Stimulated activated naive CD8-positive, alpha-beta T cell treated with anti-CD3 and anti-CD28 coated beads, Interleukin-15, Interleukin-2, amounts not matched to agents 100 ng/mL and 50 ng/mL, for 24 hours (primary cell): ENCODE results near the gene PERM1.
"Not testable (repeated sequence)": the region's sequence is repeated elsewhere in the genome, so short reads cannot be mapped to it uniquely, and the experiment has no call there.

Source experiments
- H3K27ac Mint-ChIP-seq: one replicate; pipeline ENCODE4 v1.8.0; 2021; ENCODE audit warnings: mild to moderate bottlenecking, mixed read lengths
- H3K27me3 Mint-ChIP-seq: one replicate; pipeline ENCODE4 v1.8.0; 2021; ENCODE audit warnings: mixed read lengths
- H3K36me3 Mint-ChIP-seq: one replicate; pipeline ENCODE4 v1.8.0; 2021; ENCODE audit warnings: low read depth, mixed read lengths
- H3K4me1 Mint-ChIP-seq: one replicate; pipeline ENCODE4 v1.8.0; 2021; ENCODE audit warnings: low read depth, mixed read lengths
- H3K4me3 Mint-ChIP-seq: one replicate; pipeline ENCODE4 v1.8.0; 2021; ENCODE audit warnings: mild to moderate bottlenecking, mixed read lengths
- H3K9me3 Mint-ChIP-seq: one replicate; pipeline ENCODE4 v1.8.0; 2021; ENCODE audit warnings: mixed read lengths

PERM1 gene

DNA sequence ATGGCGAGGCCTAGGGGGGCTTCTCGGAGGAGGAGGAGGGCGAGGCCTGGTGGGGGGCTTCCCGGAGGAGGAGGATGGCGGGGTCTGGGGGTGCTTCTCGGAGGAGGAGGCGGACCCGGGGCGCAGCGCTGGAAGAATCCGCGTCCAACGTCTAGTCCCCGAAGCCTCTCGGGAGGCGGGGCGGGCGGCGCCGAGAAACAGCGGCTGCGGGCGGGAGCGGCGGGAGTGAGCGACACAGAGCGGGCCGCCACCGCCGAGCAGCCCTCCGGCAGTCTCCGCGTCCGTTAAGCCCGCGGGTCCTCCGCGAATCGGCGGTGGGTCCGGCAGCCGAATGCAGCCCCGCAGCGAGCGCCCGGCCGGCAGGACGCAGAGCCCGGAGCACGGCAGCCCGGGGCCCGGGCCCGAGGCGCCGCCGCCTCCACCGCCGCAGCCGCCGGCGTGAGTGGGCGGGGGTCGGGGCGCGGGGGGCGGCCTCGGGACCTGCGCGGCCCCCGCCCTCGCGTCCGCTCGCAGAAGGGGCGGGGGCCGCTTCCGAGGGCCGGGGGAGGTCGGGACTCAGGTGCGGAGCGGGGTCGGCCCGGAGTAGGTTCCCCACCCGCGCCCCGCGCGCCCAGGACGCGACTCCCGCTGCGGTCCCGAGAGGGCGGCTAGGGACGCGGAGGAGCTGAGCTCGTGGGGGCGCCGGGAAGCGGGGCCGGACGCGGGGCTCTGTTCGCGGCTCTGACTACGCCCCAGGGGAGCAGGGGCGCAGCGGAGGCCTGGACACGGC is 21.3 kb downstream of the PERM1 start, which contains the start of gene KLHL17:
Gene KLHL17 (plus strand): TSS at position 222 of the 769 bp plus-strand sequence. CDS start 110 bp downstream, at position 332.
- Mint-ChIP-seq H3K36me3 (peaks cover 18% of the 10 kb centered on the region), H3K4me3 (peak within 1 kb of the TSS; percentile 96)

DNA sequence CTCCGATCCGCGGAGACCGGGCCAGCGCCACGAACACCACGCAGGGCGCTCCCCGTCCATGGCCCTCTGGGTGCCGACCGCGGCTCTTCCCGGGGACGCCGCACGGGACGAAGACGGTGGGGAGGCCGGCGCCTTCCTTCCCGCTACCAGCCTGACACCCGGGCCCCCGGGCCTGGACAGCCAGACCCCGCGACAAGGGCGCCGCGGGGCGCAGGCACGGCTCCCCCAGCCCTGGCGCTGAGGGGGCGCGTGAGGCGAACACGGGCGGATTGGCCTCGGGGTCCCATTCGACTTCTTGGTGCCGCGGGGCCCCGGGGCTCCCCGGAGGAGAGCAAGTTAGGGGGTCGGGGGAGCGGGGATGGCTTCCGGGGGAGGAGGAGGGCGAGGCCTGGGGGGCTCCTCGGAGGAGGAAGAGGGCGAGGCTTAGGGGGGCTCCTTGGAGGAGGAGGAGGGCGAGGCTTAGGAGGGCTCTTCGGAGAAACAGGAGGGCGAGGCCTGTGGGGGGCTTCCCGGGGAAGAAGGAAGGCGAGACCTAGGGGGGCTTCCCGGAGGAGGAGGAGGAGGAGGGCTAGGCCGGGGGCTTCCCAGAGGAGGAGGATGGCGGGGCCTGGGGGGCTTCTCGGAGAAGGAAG is 22.0 kb downstream of the PERM1 start:
- Mint-ChIP-seq H3K4me1 (peaks cover 24% of the 10 kb centered on the region), H3K27ac (no peak overlapping the region)

More for the DNA sequence above, 21.3 kb downstream of the PERM1 start, which contains the start of gene KLHL17:
- Mint-ChIP-seq H3K27me3 (no peaks in the 10 kb centered on the region), H3K9me3 (no peaks in the 10 kb centered on the region), H3K27ac (peak within 1 kb of the TSS; percentile 68), H3K4me1 (peaks cover 26% of the 10 kb centered on the region)

DNA sequence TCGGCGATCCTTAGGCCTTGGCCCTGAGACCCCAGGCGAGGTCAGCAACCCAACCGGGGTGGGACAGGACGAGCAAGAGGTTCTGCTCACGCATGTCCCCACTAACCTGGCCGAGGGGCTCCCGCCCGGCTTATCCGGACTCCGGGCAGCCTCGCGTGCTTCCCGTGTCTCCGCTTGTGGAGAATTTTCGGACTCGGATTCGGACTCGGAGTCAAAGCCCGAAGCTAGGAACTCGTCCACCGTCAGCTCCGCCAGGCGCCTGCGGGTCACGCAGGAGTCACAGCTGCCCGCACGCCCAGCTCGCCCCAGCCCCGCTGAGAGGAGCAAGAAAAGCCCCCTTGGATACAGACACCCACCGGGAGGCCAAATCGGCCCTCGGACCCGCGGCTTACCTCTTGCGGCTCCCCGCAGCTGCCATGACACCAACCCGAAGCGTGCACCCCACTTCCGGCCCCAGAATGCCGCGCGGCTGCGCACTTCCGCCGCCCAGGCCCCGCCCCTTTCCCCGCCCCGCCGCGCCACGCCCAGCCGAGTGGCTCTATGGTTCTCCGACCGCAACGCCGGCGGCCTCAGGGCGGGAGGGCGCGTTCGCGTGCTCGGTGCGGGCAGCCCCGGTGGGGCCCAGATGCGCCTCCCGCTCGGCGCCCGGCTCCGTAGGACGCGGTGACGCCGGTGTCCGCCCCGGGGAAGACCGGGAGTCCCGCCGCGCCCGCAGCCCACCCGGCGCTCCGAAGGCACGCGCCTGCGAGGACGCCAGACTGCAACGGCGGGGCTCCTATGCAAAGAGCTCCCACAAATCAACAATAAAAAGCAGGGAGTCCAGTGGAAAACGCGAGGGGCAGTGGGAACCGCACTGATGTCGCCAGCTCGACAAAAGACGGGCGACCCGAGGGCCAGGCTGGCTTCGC is 22.8 kb downstream of the PERM1 start, which contains the start of gene NOC2L:
Gene NOC2L (minus strand): TSS at position 434 of the 908 bp plus-strand sequence. CDS start 16 bp downstream, at position 418.
- no peaks in the 10 kb centered on the region for H3K27me3 Mint-ChIP-seq
- H3K4me1 Mint-ChIP-seq = peaks cover 24% of the 10 kb centered on the region
- H3K36me3 Mint-ChIP-seq = peaks cover 29% of the 10 kb centered on the region
- H3K9me3 Mint-ChIP-seq = no peaks in the 10 kb centered on the region
- peak within 1 kb of the TSS; percentile 96 for H3K4me3 Mint-ChIP-seq
- H3K27ac Mint-ChIP-seq = peak within 1 kb of the TSS; percentile 83

More for the DNA sequence above, 22.0 kb downstream of the PERM1 start:
- Mint-ChIP-seq H3K27me3 (no peaks in the 10 kb centered on the region), H3K4me3 (peak overlapping the region; percentile 96), H3K36me3 (peaks cover 21% of the 10 kb centered on the region), H3K9me3 (no peaks in the 10 kb centered on the region)

DNA sequence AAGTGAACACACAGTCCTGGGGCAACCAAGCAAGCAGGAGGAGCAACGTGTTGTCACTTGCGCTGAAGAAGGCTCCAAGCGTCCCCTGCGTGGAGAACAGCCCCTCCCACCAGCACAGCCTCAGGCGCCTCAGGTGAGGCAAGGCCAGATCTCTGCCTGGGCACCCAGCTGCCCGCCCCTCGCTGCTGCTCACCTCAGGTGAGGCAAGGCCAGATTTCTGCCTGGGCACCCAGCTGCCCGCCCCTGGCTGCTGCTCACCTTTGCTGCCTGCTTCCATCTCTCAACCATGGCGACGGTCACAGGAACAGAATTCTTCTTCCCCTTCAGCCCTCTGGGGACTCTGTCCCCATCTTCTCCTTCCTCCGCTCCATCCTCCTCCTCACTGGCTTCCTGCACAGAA is 25.3 kb downstream of the PERM1 start:
- Mint-ChIP-seq H3K4me1 (peaks cover 24% of the 10 kb centered on the region), H3K4me3 (no peak overlapping the region), H3K36me3 (peaks cover 37% of the 10 kb centered on the region), H3K27me3 (no peaks in the 10 kb centered on the region), H3K9me3 (no peaks in the 10 kb centered on the region), H3K27ac (no peak overlapping the region)

DNA sequence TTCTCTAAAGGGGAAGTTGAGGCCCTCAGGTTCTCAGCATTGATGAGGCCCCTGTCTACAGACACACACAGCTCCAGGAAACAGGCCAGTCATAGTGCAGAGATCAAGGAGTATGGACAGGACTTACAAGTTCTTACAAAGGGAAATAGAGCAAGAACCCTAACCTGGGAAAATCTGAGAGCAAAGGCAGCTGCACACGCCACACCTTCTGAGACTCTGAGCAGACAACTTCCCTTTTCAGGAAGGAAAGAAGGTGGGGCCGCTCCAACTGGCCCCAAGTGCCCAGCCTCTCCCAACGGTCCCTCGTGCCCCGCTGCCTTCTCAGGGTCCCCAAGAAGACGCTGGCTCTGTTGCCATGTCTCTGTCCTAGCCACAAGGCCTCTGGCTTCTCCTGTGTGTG is 26.4 kb downstream of the PERM1 start:
- no peak overlapping the region for H3K27ac Mint-ChIP-seq
- no peaks in the 10 kb centered on the region for H3K27me3 Mint-ChIP-seq
- H3K4me3 Mint-ChIP-seq = no peak overlapping the region
- H3K4me1 Mint-ChIP-seq = peaks cover 20% of the 10 kb centered on the region
- H3K9me3 Mint-ChIP-seq = no peaks in the 10 kb centered on the region
- H3K36me3 Mint-ChIP-seq = peaks cover 46% of the 10 kb centered on the region

DNA sequence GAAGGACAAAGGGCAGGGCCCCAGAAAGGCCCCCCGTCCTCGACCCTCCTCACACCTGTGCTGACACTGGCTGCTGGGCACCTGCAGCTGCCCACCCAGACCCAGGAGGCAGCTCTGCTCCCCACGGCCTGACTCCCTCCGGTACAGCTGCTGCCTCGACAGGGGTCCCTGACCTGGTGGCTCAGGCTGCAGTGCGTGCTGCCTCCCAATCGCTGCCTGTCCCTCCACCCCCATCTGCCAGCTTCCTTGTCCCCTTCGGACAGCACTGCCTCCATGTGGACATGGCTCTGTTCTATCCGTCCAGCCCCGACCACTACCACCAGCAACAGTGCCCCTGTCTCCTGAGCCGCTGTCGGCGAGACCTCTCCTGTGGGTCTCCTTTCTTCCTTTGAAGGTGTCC is 27.0 kb downstream of the PERM1 start:
- Mint-ChIP-seq H3K27me3 (no peaks in the 10 kb centered on the region), H3K9me3 (no peaks in the 10 kb centered on the region), H3K36me3 (peaks cover 52% of the 10 kb centered on the region), H3K4me3 (no peak overlapping the region), H3K4me1 (peaks cover 20% of the 10 kb centered on the region), H3K27ac (no peak overlapping the region)

DNA sequence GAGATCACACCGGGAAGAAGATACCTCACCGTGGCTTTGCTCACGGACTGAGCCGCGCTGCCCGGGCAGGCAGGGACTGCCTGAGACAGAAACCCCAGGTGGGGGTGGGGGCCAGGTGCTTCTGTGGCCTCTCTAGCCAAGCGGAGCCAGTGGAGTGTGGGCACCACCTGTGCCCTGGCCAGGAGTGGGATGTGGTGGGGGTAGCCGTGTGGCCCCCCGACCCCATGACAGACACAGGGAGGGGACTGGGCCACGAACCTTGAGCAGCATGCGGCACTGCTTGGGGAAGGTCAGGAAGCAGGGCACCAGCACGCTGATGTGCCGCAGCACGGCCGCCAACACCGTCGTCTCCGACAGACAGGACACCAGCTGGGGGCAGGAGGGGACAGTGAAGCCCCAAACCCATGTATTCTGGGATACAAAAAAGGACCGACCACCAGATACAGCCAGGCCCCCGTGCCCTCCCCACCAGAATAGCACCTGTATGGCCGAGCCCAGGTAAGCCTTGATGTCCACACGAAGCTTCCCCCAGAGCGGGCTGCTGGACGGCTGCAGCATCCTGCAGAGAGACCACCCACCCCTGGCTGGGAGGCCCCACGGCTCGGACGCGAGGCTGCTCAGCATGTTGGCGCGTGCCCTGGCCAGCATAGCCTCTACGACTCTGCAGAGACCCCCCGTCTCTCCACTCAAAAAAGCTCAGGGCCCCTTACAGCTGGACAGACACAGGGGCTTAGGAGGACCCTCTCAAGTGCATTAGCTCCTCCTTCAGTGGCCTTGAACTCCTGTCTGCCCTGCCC is 28.2 kb downstream of the PERM1 start:
- Mint-ChIP-seq H3K4me1 (peaks cover 20% of the 10 kb centered on the region), H3K27me3 (no peaks in the 10 kb centered on the region), H3K4me3 (no peak overlapping the region), H3K36me3 (peaks cover 64% of the 10 kb centered on the region), H3K27ac (no peak overlapping the region), H3K9me3 (no peaks in the 10 kb centered on the region)

DNA sequence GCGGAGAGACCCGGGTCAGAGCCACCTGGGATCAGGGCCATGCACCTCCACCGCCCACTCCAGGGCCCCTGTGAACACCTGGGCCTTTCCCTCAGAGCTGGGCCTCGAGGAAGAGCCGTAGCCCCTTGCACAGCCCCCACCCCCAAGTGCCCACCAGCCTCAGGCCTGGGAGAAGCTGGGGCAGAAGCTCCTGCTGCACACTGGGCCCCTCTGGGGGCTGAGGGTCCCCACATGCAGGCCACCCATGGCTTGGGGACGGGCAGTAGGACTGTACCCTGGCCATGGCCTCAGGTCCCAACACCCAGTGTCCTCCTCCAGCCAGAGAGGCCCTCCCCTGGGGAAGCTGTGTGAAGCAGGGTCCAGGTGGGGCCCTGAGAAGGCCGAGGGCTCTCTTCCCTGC is 29.3 kb downstream of the PERM1 start:
- peaks cover 58% of the 10 kb centered on the region for H3K36me3 Mint-ChIP-seq
- H3K4me1 Mint-ChIP-seq = peaks cover 11% of the 10 kb centered on the region
- H3K27me3 Mint-ChIP-seq = no peaks in the 10 kb centered on the region
- H3K4me3 Mint-ChIP-seq = no peak overlapping the region
- no peaks in the 10 kb centered on the region for H3K9me3 Mint-ChIP-seq
- H3K27ac Mint-ChIP-seq = no peak overlapping the region

DNA sequence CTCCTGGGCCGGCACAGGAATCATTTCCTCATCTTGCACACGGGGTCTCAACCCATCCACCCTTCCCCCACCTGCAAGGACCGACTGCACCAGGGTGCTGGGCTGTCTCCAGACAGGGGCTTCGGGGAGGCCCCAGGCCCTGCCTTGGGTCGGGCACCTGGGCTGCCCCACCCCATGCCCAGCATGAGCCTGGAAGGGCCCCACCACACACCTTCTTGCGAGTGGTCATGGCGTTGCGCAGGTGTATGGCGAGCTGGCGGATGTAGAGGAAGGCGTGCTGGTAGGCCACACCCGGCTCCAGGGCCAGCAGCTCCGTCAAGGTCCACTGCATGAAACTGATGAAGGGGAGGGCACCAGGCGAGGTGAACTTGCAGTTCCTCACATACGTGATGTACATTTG is 29.7 kb downstream of the PERM1 start:
- Mint-ChIP-seq H3K27me3 (no peaks in the 10 kb centered on the region), H3K36me3 (peaks cover 57% of the 10 kb centered on the region), H3K4me1 (peaks cover 7% of the 10 kb centered on the region), H3K4me3 (no peak overlapping the region), H3K9me3 (no peaks in the 10 kb centered on the region), H3K27ac (no peak overlapping the region)

DNA sequence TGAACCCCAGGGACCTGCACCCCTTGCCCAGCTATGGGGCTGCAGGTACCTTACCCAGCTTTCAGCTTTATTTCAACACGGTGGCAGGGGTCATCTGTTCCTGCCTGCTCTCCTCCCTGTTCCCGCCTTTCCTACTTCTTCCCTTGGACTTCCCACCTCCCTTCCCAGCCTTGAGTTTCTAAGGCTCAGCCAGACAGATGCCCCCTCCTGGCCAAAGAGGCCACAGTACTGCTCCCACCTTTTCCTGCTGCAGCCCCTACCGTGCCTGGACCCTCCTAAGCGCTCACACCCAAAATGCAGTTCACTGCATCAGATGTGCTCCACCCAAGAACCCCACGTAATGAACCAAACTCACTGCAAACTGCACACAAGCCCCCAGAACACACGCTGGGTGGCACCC is 30.5 kb downstream of the PERM1 start:
- H3K27me3 Mint-ChIP-seq = no peaks in the 10 kb centered on the region
- H3K36me3 Mint-ChIP-seq = peaks cover 57% of the 10 kb centered on the region
- no peaks in the 10 kb centered on the region for H3K4me1 Mint-ChIP-seq
- no peak overlapping the region for H3K27ac Mint-ChIP-seq
- no peaks in the 10 kb centered on the region for H3K9me3 Mint-ChIP-seq
- H3K4me3 Mint-ChIP-seq = no peak overlapping the region

DNA sequence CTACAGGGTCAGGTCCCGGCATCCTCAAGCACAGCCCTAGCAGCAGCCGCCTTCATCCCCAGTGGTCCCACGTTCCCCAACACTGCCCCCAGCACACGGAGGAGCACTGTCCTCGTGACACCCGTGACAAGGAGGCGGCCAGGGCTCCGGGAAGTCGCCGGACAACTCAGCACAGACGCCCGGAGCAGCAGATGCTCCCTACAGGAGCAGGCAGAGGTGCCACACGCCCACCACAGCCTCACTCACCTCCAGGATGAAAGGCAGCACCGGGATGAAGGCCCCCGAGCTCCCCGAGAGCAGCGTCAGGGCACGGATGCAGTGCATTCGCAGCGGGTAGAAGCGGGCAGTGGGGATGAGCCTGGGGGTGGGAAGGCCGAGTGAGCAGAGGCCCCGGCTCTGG is 31.0 kb downstream of the PERM1 start:
- Mint-ChIP-seq H3K9me3 (no peaks in the 10 kb centered on the region), H3K27ac (no peak overlapping the region), H3K4me3 (no peak overlapping the region), H3K36me3 (peaks cover 60% of the 10 kb centered on the region), H3K27me3 (no peaks in the 10 kb centered on the region), H3K4me1 (no peaks in the 10 kb centered on the region)

DNA sequence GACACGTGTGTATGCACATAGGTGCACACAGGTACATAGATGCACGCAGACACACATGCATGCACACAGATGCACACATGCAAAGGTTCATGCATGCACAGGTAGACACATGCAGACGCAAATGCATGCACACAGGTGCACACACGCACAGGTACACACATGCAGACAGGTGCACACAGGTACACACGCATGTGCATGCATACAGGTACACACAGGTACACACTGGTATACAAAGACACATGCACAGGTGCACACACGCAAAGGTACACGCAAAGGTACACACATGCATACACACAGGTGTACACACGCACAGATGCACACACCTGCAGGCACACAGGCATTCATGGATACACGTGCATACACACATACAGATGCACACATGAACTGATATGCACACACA is 31.6 kb downstream of the PERM1 start:
- Mint-ChIP-seq H3K27ac (no peak overlapping the region), H3K4me3 (no peak overlapping the region), H3K9me3 (no peaks in the 10 kb centered on the region), H3K36me3 (peaks cover 62% of the 10 kb centered on the region), H3K27me3 (no peaks in the 10 kb centered on the region), H3K4me1 (no peaks in the 10 kb centered on the region)

DNA sequence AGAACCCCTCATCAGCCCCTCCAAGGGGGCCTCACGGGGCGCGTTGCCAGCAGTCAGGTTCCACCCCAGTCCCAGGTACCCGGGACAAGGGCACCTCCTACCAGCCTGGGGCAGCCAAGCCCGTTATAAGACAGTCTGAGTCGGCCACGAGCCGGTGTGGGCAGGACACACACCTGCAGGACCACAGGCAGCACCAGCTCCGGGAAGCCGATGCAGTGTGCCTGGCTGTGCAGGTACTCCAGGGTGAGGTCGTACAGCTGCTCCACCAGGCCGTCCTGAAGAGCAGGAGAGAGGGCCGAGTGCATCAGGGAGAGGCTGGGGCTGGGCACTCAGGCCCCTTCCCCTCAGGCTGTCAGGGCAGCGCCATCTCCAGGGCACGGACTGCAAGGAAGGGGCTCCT is 33.9 kb downstream of the PERM1 start:
- Mint-ChIP-seq H3K27ac (no peak overlapping the region), H3K36me3 (peaks cover 48% of the 10 kb centered on the region), H3K4me1 (no peaks in the 10 kb centered on the region), H3K4me3 (no peak overlapping the region), H3K27me3 (no peaks in the 10 kb centered on the region), H3K9me3 (no peaks in the 10 kb centered on the region)

DNA sequence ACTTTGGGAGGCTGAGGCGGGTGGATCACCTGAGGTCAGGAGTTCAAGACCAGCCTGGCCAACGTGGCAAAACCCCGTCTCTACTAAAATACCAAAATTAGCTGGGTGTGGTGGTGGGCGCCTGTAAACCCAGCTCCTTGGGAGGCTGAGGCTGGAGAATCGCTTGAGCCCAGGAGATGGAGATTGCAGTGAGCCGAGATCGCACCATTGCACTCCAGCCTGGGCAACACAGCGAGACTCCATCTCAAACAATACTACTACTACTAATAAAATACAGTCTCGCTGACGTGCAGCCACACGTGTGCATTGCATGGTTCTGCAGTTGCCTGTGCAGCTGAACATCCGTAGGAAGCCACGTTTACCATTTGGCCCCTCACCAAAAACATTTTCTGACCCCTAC is 35.1 kb downstream of the PERM1 start:
- H3K4me1 Mint-ChIP-seq, H3K4me3 Mint-ChIP-seq, H3K27ac Mint-ChIP-seq, H3K27me3 Mint-ChIP-seq, H3K9me3 Mint-ChIP-seq: not testable (repeated sequence)
- peaks cover 48% of the 10 kb centered on the region for H3K36me3 Mint-ChIP-seq
